ENCODE measurements around the gene PMM2. TPM values are rescaled to one million over a fixed set of nuclear protein-coding genes. Genes with fewer than 3 reads are reported as not detected.

PMM2 gene
- total RNA-seq, result 15.0 and 20.0 TPM in 2 replicates

DNA sequence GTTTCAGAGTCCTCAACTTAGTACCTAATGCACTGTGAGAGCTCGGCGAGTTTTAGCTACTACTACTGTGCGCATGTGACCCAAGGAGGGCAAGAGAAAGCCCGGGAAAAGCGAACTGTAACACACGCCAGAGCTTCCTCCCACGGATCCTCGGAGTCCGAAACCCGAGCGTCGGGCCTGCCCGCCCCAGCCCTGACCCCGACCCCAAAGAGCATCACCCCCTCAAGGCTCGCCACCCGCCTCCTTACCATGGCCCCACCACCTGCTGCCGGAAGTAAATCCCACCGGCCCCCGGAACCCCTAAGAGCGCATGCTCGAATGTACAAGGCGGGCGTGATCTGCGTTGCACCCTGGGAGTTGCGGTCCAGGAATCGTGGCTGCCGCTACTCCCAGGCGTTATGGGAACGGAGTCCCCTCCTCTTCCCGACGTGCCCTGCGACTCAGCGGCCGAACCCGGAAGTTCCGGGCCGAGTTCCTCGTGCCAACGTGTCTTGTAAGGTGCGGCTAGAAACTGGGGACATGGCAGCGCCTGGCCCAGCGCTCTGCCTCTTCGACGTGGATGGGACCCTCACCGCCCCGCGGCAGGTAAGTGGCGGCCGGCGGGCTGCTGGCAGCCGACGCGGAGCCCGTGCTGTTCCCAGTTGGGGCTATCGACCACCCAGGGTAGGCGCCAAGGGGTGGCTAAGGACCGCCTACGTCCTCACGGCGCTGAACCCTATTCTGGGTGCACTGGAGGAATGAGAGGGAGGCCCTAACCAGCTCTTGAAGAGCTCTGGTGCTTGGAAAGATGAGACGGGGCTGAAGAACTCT is at the start of gene PMM2, which contains the start of gene TMEM186:
PMM2 (plus strand) TSS at position 476 of the 810 bp plus-strand sequence; CDS start at position 520, 44 bp downstream.
TMEM186 (minus strand) TSS at position 276 of the 810 bp plus-strand sequence; CDS start at position 251, 25 bp downstream.

GRCh38 chr16:8868416-8869211 is 71.0 kb downstream of the PMM2 start, which contains the start of gene CARHSP1:
TSS of gene CARHSP1 (minus strand) at chr16:8869006. CDS start at chr16:8859328, 9,678 bp downstream.

DNA sequence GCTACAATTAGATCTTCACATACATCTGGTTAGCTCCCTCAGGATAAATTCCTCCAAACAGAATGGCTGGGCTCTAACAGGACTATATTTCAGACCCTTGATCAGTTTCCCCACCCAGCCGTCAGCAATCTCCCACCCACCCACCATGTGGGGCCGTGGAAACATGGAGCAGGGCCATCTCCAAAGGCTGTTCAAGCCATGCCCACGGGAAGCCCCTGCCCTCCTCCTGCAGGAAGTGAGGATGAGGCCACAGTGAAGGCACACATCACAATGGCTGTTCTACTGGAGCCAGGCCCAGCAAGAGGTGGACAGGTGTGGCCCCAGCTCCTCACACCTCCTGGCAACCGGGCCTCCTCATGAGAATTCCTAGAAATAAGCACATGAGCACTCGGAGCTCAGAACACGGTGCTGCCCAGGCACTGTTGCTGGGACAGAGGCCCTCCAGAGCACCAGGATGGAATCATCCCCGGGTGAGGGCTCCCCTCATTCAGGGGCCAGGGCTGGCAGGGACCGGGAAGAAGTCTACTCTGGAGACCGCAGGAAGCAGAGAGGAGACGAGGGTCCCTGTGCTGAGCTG is 84.5 kb downstream of the PMM2 start, which contains the start of gene LITAFD:
LITAFD (plus strand) TSS at position 311 of the 577 bp plus-strand sequence. CDS start 2,005 bp downstream, outside the sequence.

Other genes with a start within 250 kb of the PMM2 start
- not detected in 2 replicates for gene TMEM114, start 207.3 kb upstream of the PMM2 start, total RNA-seq
- gene METTL22, start 176.1 kb upstream of the PMM2 start, total RNA-seq, result 9.9 and 13.5 TPM in 2 replicates
- gene ABAT, start 123.2 kb upstream of the PMM2 start, total RNA-seq, result 1.7 and 1.8 TPM in 2 replicates
- 4.3 and 4.6 TPM in 2 replicates for gene TMEM186, start 200 bp upstream of the PMM2 start, total RNA-seq
- gene CARHSP1, start 71.2 kb downstream of the PMM2 start, total RNA-seq, result 133 and 196 TPM in 2 replicates
- not detected in 2 replicates for gene LITAFD, start 84.5 kb downstream of the PMM2 start, total RNA-seq
- 44.4 and 65.7 TPM in 2 replicates for gene USP7, start 166.1 kb downstream of the PMM2 start, total RNA-seq

All from dermis lymphatic vessel endothelial cell (primary cell).